IMR-90 (cell line): ENCODE results near the gene DCUN1D5. TPM values are rescaled to one million over a fixed set of nuclear protein-coding genes. Genes with fewer than 3 reads are reported as not detected.
"Not testable (repeated sequence)": the region's sequence is repeated elsewhere in the genome, so short reads cannot be mapped to it uniquely, and the experiment has no call there.

ENCODE experiments used
- ATAC-seq: fragments of 200-7000 bp; cut with Tn5 transposase; 2 replicates; pipeline ENCODE4 v1.9.1; 2020; ENCODE audit warnings: low read depth, mild to moderate bottlenecking, moderate library complexity
- BruUV-seq: library from RNA; stranded (reverse); fragments of 400-500 nt; replicated peaks from 2 replicates; lab custom pipeline; 2021; lab: Mats Ljungman, UMichigan
- CTCF ChIA-PET: fragments of 300-600 bp; formaldehyde crosslinking; extraction: SDS; loops from one replicate; lab custom pipeline; 2021; ENCODE audit warnings: antibody characterized with exemption; lab: Yijun Ruan, JAX
- POLR2A ChIA-PET: fragments of 300-600 bp; sonication (Branson Sonifier 250); formaldehyde crosslinking; loops from one replicate; lab custom pipeline; 2022; ENCODE audit warnings: antibody characterized with exemption; ENCODE audit not compliant: unreplicated experiment; lab: Charles Lee
- DNase-seq: peaks from one replicate; pipeline ENCODE4 v3.0.0; 2013
- H2AFZ ChIP-seq: replicated peaks from 2 replicates; pipeline ENCODE3; 2013; ENCODE audit warnings: low read length, mild to moderate bottlenecking; ENCODE audit not compliant: poor library complexity
- H2AK5ac ChIP-seq: 2 replicates; pipeline ENCODE4 v1.6.1; 2013; ENCODE audit warnings: low read depth, low read length, inconsistent platforms
- H2AK9ac ChIP-seq: replicated peaks from 2 replicates; pipeline ENCODE3; 2013; ENCODE audit warnings: mild to moderate bottlenecking, low read depth, low read length, moderate library complexity; ENCODE audit not compliant: poor library complexity
- H2BK120ac ChIP-seq: 2 replicates; pipeline ENCODE4 v1.6.1; 2013; ENCODE audit warnings: low read depth, low read length, inconsistent platforms
- H2BK15ac ChIP-seq: 3 replicates; pipeline ENCODE4 v1.6.1; 2013; ENCODE audit warnings: low read depth, low read length, inconsistent platforms
- H2BK20ac ChIP-seq: 2 replicates; pipeline ENCODE4 v1.6.1; 2013; ENCODE audit warnings: low read depth, mild to moderate bottlenecking, inconsistent platforms, low read length, moderate library complexity
- H2BK5ac ChIP-seq: 2 replicates; pipeline ENCODE4 v1.6.1; 2013; ENCODE audit warnings: mild to moderate bottlenecking, low read depth, low read length, inconsistent platforms; ENCODE audit not compliant: poor library complexity, severe bottlenecking
- H3K14ac ChIP-seq: replicated peaks from 2 replicates; pipeline ENCODE4 v1.6.1; 2013; ENCODE audit warnings: low read depth, low read length, inconsistent platforms
- H3K18ac ChIP-seq: 2 replicates; pipeline ENCODE4 v1.6.1; 2013; ENCODE audit warnings: low read depth, low read length, control low read depth
- H3K23ac ChIP-seq: 2 replicates; pipeline ENCODE4 v1.6.1; 2013; ENCODE audit warnings: low read depth, low read length, inconsistent platforms
- H3K27ac ChIP-seq: 2 replicates; pipeline ENCODE4 v1.5.1; 2013; ENCODE audit warnings: mild to moderate bottlenecking, control low read depth, low read length; ENCODE audit not compliant: insufficient read depth
- H3K27me3 ChIP-seq: 2 replicates; pipeline ENCODE4 v1.6.1; 2013; ENCODE audit warnings: low read length; ENCODE audit not compliant: control insufficient read depth, insufficient read depth
- H3K36me3 ChIP-seq: 2 replicates; pipeline ENCODE4 v1.6.1; 2013; ENCODE audit warnings: low read length, mixed read lengths; ENCODE audit not compliant: control insufficient read depth, insufficient read depth
- H3K4ac ChIP-seq: 2 replicates; pipeline ENCODE4 v1.6.1; 2013; ENCODE audit warnings: low read depth, low read length, inconsistent platforms
- H3K4me1 ChIP-seq: 2 replicates; pipeline ENCODE4 v1.6.1; 2013; ENCODE audit warnings: low read length, mixed read lengths; ENCODE audit not compliant: control insufficient read depth, insufficient read depth
- H3K4me2 ChIP-seq: 2 replicates; pipeline ENCODE4 v1.6.1; 2013; ENCODE audit warnings: low read depth, mild to moderate bottlenecking, control low read depth, low read length, moderate library complexity
- H3K4me3 ChIP-seq: 2 replicates; pipeline ENCODE4 v1.5.1; 2013; ENCODE audit warnings: low read depth, mild to moderate bottlenecking, control low read depth, low read length, moderate library complexity; ENCODE audit not compliant: insufficient read depth
- H3K56ac ChIP-seq: 2 replicates; pipeline ENCODE4 v1.6.1; 2013; ENCODE audit warnings: low read length, inconsistent platforms; ENCODE audit not compliant: insufficient read depth; ENCODE audit errors: extremely low read depth
- H3K79me1 ChIP-seq, 2 experiments: 2 replicates each; pipeline ENCODE4 v1.6.1; 2013; ENCODE audit warnings: low read length in 2 of 2, inconsistent platforms in 1 of 2, low read depth in 1 of 2
- H3K9ac ChIP-seq: 2 replicates; pipeline ENCODE4 v1.6.1; 2013; ENCODE audit warnings: low read depth, low read length, control low read depth
- H3K9me1 ChIP-seq: 2 replicates; pipeline ENCODE4 v1.6.1; 2013; ENCODE audit warnings: low read length, inconsistent platforms; ENCODE audit not compliant: insufficient read depth
- H3K9me3 ChIP-seq: 2 replicates; pipeline ENCODE4 v1.6.1; 2013; ENCODE audit warnings: low read length; ENCODE audit not compliant: control insufficient read depth, insufficient read depth
- H4K20me1 ChIP-seq: 2 replicates; pipeline ENCODE4 v1.6.1; 2013; ENCODE audit warnings: low read length, inconsistent platforms; ENCODE audit not compliant: insufficient read depth
- H4K5ac ChIP-seq: 2 replicates; pipeline ENCODE4 v1.6.1; 2013; ENCODE audit warnings: mild to moderate bottlenecking, low read depth, low read length, control low read depth
- H4K8ac ChIP-seq, 2 experiments: 2 replicates each; pipeline ENCODE4 v1.6.1; 2013; ENCODE audit warnings: low read depth in 2 of 2, low read length in 2 of 2, control low read depth in 1 of 2, inconsistent platforms in 1 of 2
- H4K91ac ChIP-seq: 2 replicates; pipeline ENCODE4 v1.6.1; 2013; ENCODE audit warnings: low read depth, low read length, inconsistent platforms; ENCODE audit not compliant: insufficient read depth
- CEBPB ChIP-seq: IDR thresholded peaks from 2 replicates; pipeline ENCODE4 v1.6.1; 2012; ENCODE audit warnings: low read depth, low read length, improper control_type of control experiment
- WGBS, 2 experiments: methylation state at CpG; one replicate each; pipeline versions ENCODE4 v1.1.5 to v1.1.7; 2013; ENCODE audit warnings: missing lambda C conversion rate in 2 of 2; ENCODE audit not compliant: insufficient read length in 1 of 2; ENCODE audit errors: extremely low coverage in 2 of 2; 5-methylcytosine and 5-hydroxymethylcytosine counted together
- dilution Hi-C: fragments of 300-500 bp; cut with HindIII; formaldehyde crosslinking; loops from one replicate; pipeline ENCODE4 v1.14.3; 2018; ENCODE audit warnings: low sequenced_read_pairs; ENCODE audit not compliant: unreplicated experiment
- in situ Hi-C: fragments of 300-500 bp; cut with MboI; formaldehyde crosslinking; loops from 3 replicates; pipeline ENCODE4 v1.14.3; 2019; ENCODE audit warnings: low sequenced_read_pairs, inconsistent platforms, mixed read lengths
- intact Hi-C: fragments of 100-400 bp; cut with micrococcal nuclease; formaldehyde crosslinking; loops from 2 replicates; pipeline ENCODE4 v1.10.0; 2022
- polyA plus RNA-seq, 3 experiments: library from polyadenylated mRNA; depleted of rRNA; stranded (reverse); fragments of >200 nt; gene quantifications; 2 replicates each; pipeline ENCODE4 v1.2.3, GENCODE V29; 2012; ENCODE audit warnings: low replicate concordance in 1 of 3
- total RNA-seq: library from RNA; depleted of rRNA; stranded (reverse); fragments of >200 nt; gene quantifications from 2 replicates; pipeline ENCODE4 v1.2.3, GENCODE V29; 2012

Gene DCUN1D5
- total and polyA plus RNA-seq, 2 of the 4 experiments (the other 2 are of a cell fraction), result 47.8 to 58.3 TPM

DNA sequence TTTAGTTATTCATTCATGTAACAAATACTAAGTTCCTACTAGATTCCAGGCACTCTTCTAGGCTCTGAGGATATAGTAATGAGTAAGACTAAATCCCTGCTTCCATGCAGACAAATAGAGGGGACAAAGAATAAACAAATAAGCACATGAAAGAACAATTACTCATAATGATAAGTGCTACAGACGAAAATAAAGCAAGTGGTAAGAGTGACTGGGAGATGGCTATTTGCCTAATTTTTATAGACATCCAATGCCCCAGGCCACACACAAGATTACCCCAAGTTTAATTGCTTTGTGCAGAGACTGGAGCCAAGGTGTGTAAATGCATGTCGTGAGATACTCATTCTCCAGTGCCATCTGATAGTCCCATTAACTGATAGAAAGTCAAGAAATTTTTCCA, 62.6 kb downstream of the DCUN1D5 start:
- BruUV-seq, result no TSS peak
- Histone ChIP-seq H3K27me3 (no peaks in the 10 kb centered on the region), H3K9me3 (no peaks in the 10 kb centered on the region), H3K56ac (no peak overlapping the region), H3K23ac (no peak overlapping the region), H4K91ac (no peak overlapping the region), H3K36me3 (no peaks in the 10 kb centered on the region), H4K5ac (no peak overlapping the region), H3K18ac (no peak overlapping the region), H2BK5ac (no peak overlapping the region), H2BK20ac (no peak overlapping the region), H2AK5ac (no peak overlapping the region), H2BK15ac (no peak overlapping the region), H3K14ac (no peak overlapping the region), H3K4ac (no peak overlapping the region), H3K9ac (no peak overlapping the region), H4K20me1 (no peaks in the 10 kb centered on the region), H3K4me3 (no peak overlapping the region), H2BK120ac (no peak overlapping the region), H3K4me2 (no peak overlapping the region), H3K4me1 (no peaks in the 10 kb centered on the region), H3K9me1 (0 out of 2 replicates have a peak, but pooled peaks cover 2% of the 10 kb centered on the region), H3K27ac (no peak overlapping the region), H2AFZ (no peak overlapping the region), H4K8ac (no peak overlapping the region), H3K79me1 (no peaks in the 10 kb centered on the region), H2AK9ac (no peak overlapping the region)
- no CpG with 5 or more reads among the region's 2 CpGs for WGBS, 2 experiments
- intact Hi-C loops (no loop called here), in situ Hi-C loops (no loop called here), dilution Hi-C loops (no loop called here)
- DNase-seq (no peak), ATAC-seq (no peak)
- CTCF ChIA-PET, result interaction anchor here (0.6 kb wide), 1 partner anchor 104 kb away, joined by 3 read pairs; no protein-coding TSS in a partner anchor
- POLR2A ChIA-PET, result no interaction called here
- no peak for TF ChIP-seq CEBPB

GRCh38 chr11:103028304-103029020, 63.5 kb downstream of the DCUN1D5 start:
- CTCF ChIA-PET, H2AFZ ChIP-seq: not testable (repeated sequence)

More at GRCh38 chr11:103028304-103029020, 63.5 kb downstream of the DCUN1D5 start:
- WGBS, 2 experiments, result no CpG with 5 or more reads among the region's 7 CpGs
- H3K79me1 ChIP-seq, BruUV-seq, H3K14ac ChIP-seq, intact Hi-C loops, DNase-seq, H3K4ac ChIP-seq, dilution Hi-C loops, H3K23ac ChIP-seq, H3K36me3 ChIP-seq, H3K4me1 ChIP-seq, in situ Hi-C loops, H2BK20ac ChIP-seq, H3K9me3 ChIP-seq, H3K27ac ChIP-seq, H4K8ac ChIP-seq, H3K9me1 ChIP-seq, H2BK120ac ChIP-seq, H3K56ac ChIP-seq, H2AK5ac ChIP-seq, H3K27me3 ChIP-seq, H3K4me2 ChIP-seq, H4K91ac ChIP-seq, H2BK15ac ChIP-seq, H3K9ac ChIP-seq, H2AK9ac ChIP-seq, H2BK5ac ChIP-seq, H4K5ac ChIP-seq, H3K18ac ChIP-seq, POLR2A ChIA-PET, H4K20me1 ChIP-seq, H3K4me3 ChIP-seq, ATAC-seq: not testable (repeated sequence)
